ENCODE results near the gene DDX11. TPM values are rescaled to one million over a fixed set of nuclear protein-coding genes. Genes with fewer than 3 reads are reported as not detected.
"Not testable (repeated sequence)": the region's sequence is repeated elsewhere in the genome, so short reads cannot be mapped to it uniquely, and the experiment has no call there.

The DDX11 gene
- polyA plus RNA-seq, 3 donors = 41.2 to 86.3 (median 63.0) TPM

GRCh38 chr12:31053944-31054343 lies 19.7 kb upstream of the DDX11 start:
- not testable (repeated sequence) for DNase-seq

GRCh38 chr12:31057671-31058070 lies 16.0 kb upstream of the DDX11 start:
- no peak for DNase-seq

- not testable (repeated sequence) for DNase-seq
These were observed 7.5 kb upstream of the DDX11 start for GRCh38 chr12:31066196-31066595.

- not testable (repeated sequence) for DNase-seq
These were observed 6.0 kb upstream of the DDX11 start for GRCh38 chr12:31067656-31068055.

- not testable (repeated sequence) for DNase-seq
These were observed 2.5 kb upstream of the DDX11 start for GRCh38 chr12:31070971-31071740.

GRCh38 chr12:31072962-31073361 lies 698 bp upstream of the DDX11 start:
- not testable (repeated sequence) for DNase-seq

GRCh38 chr12:31074333-31074874 lies 744 bp downstream of the DDX11 start:
- DNase-seq = peak; percentile 11

- DNase-seq = not testable (repeated sequence)
These were observed 2.5 kb downstream of the DDX11 start for GRCh38 chr12:31076150-31076549.

- not testable (repeated sequence) for DNase-seq
These were observed 3.4 kb downstream of the DDX11 start for GRCh38 chr12:31077095-31077494.

GRCh38 chr12:31077998-31078397 lies 4.3 kb downstream of the DDX11 start:
- not testable (repeated sequence) for DNase-seq

GRCh38 chr12:31079421-31079820 lies 5.8 kb downstream of the DDX11 start:
- not testable (repeated sequence) for DNase-seq

- DNase-seq = not testable (repeated sequence)
These were observed 6.6 kb downstream of the DDX11 start for GRCh38 chr12:31080221-31080620.

GRCh38 chr12:31081274-31081673 lies 7.6 kb downstream of the DDX11 start:
- DNase-seq = not testable (repeated sequence)

GRCh38 chr12:31084241-31084640 lies 10.6 kb downstream of the DDX11 start:
- not testable (repeated sequence) for DNase-seq

- not testable (repeated sequence) for DNase-seq
These were observed 12.4 kb downstream of the DDX11 start for GRCh38 chr12:31086032-31086431.

GRCh38 chr12:31087486-31087885 lies 13.8 kb downstream of the DDX11 start:
- not testable (repeated sequence) for DNase-seq

- DNase-seq = not testable (repeated sequence)
These were observed 14.3 kb downstream of the DDX11 start for GRCh38 chr12:31087956-31088355.

GRCh38 chr12:31089072-31089471 lies 15.4 kb downstream of the DDX11 start:
- no peak for DNase-seq

- not testable (repeated sequence) for DNase-seq
These were observed 18.0 kb downstream of the DDX11 start for GRCh38 chr12:31091629-31092028.

GRCh38 chr12:31092718-31093117 lies 19.1 kb downstream of the DDX11 start:
- not testable (repeated sequence) for DNase-seq

GRCh38 chr12:31095080-31095860 lies 21.6 kb downstream of the DDX11 start:
- DNase-seq = not testable (repeated sequence)

- DNase-seq = not testable (repeated sequence)
These were observed 22.8 kb downstream of the DDX11 start for GRCh38 chr12:31096251-31097065.

Measured in renal pelvis (tissue), 4 donors.